ENCODE data around the gene ANKRD27.

GRCh38 chr19:32717496-32717895 lies 42.5 kb upstream of the ANKRD27 start:
- TF ChIP-seq CTCF (IDR thresholded peaks at IDR 0.05; ENCODE audit: low read depth, low read length, poor library complexity, severe bottlenecking) = no peak
- TF ChIP-seq EZH2phosphoT487 (IDR thresholded peaks at IDR 0.05; ENCODE audit: borderline replicate concordance, low read length) = no peak
